ENCODE results near the gene SON.
"Not testable (repeated sequence)": the region's sequence is repeated elsewhere in the genome, so short reads cannot be mapped to it uniquely, and the experiment has no call there.

The SON gene

GRCh38 chr21:33542640-33543504, at the start of gene SON:
Gene SON, plus strand, starts transcription at chr21:33543038. Its CDS starts 55 bp downstream, at chr21:33543093.
- DNase-seq, result peak; percentile 98 to 99

GRCh38 chr21:33493756-33494155, 49.1 kb upstream of the SON start:
- no peak for DNase-seq

GRCh38 chr21:33495743-33496142, 47.1 kb upstream of the SON start:
- no peak for DNase-seq

GRCh38 chr21:33496345-33496744, 46.5 kb upstream of the SON start:
- DNase-seq, result no peak

- DNase-seq, result no peak
Measured at GRCh38 chr21:33505833-33506232, 37.0 kb upstream of the SON start.

- DNase-seq, result not testable (repeated sequence)
Measured at GRCh38 chr21:33507003-33507402, 35.8 kb upstream of the SON start.

- no peak for DNase-seq
Measured at GRCh38 chr21:33510826-33511225, 32.0 kb upstream of the SON start.

GRCh38 chr21:33511639-33512038, 31.2 kb upstream of the SON start:
- no peak for DNase-seq

GRCh38 chr21:33512481-33512880, 30.4 kb upstream of the SON start:
- no peak for DNase-seq

GRCh38 chr21:33514229-33514628, 28.6 kb upstream of the SON start:
- no peak for DNase-seq

GRCh38 chr21:33518899-33519298, 23.9 kb upstream of the SON start:
- DNase-seq, result no peak

GRCh38 chr21:33522297-33522952, 20.4 kb upstream of the SON start:
- no peak for DNase-seq

GRCh38 chr21:33522953-33523349, 19.9 kb upstream of the SON start:
- no peak for DNase-seq

GRCh38 chr21:33531007-33531406, 11.8 kb upstream of the SON start:
- DNase-seq, result no peak

GRCh38 chr21:33537212-33537611, 5.6 kb upstream of the SON start:
- no peak for DNase-seq

- no peak for DNase-seq
Measured at GRCh38 chr21:33539616-33540015, 3.2 kb upstream of the SON start.

- DNase-seq, result no peak
Measured at GRCh38 chr21:33540711-33541104, 2.1 kb upstream of the SON start.

- peak in 1 of 2 donors; percentile 28 for DNase-seq
Measured at GRCh38 chr21:33541105-33541711, 1.6 kb upstream of the SON start.

- DNase-seq, result peak; percentile 84 to 87
Measured at GRCh38 chr21:33541756-33542639, 840 bp upstream of the SON start, which contains the start of gene GART. Gene GART, minus strand, starts transcription at chr21:33542117. Its CDS starts 2,802 bp downstream, at chr21:33539315.

GRCh38 chr21:33543505-33544129, 779 bp downstream of the SON start:
- peak in 1 of 2 donors; percentile 68 for DNase-seq

GRCh38 chr21:33544451-33545195, 1.8 kb downstream of the SON start:
- DNase-seq, result no peak

All from CD4-positive, alpha-beta T cell treated with Interleukin-1 beta for 1 hour (primary cell).